ENCODE data around the gene ERMARD. TPM values are rescaled to one million over a fixed set of nuclear protein-coding genes. Genes with fewer than 3 reads are reported as not detected.

Gene ERMARD
- total RNA-seq, 3 donors from 2014 or later (not counting 1 experiment from before 2014, with no cell fraction given): 33.9 to 42.2 (median 36.4) TPM

DNA sequence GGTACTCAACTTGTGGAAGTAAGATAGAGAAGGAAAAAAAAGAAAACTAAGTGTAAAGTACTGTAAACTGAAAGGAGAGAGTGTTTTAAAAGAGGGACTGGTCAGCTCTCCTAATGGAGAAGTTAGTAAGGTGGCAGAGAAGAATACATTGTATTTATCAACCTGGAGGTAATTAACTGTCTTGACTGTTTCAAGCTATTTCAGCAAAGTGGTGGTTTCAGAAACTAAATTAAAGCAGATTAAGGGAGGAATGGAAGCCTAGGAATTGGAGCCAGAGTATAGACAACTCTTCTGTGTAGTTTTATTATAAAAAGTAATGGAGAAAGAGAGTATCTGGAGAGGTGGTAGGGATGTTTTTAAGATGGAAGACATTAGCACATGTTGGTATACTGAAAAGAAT lies 24.5 kb upstream of the ERMARD start:
- H3K4me1 ChIP-seq (ENCODE audit: control insufficient read depth, insufficient read depth, low read length): peaks cover 13% of the 10 kb centered on the region
- intact Hi-C loops (cut with micrococcal nuclease): no loop called here
- no peaks in the 10 kb centered on the region for H3K36me3 ChIP-seq (ENCODE audit: control insufficient read depth, insufficient read depth, low read length)
- peaks cover 8 to 9% of the 10 kb centered on the region in 2 donors for H3K27me3 Mint-ChIP-seq (ENCODE audit: low read depth in 2 of 2)
- ATAC-seq (no peak), DNase-seq (no peak)
- no peak overlapping the region for H3K4me3 Mint-ChIP-seq
- H3K36me3 Mint-ChIP-seq: no peaks in the 10 kb centered on the region
- H3K9me3 ChIP-seq (ENCODE audit: control insufficient read depth, insufficient read depth, low read length): no peaks in the 10 kb centered on the region
- no peak overlapping the region for H3K27ac Mint-ChIP-seq
- H3K27ac ChIP-seq (ENCODE audit: low read length): no peak overlapping the region
- H3K27me3 ChIP-seq (ENCODE audit: control insufficient read depth, insufficient read depth, low read length): no peaks in the 10 kb centered on the region
- TF ChIP-seq, protein P1, sequence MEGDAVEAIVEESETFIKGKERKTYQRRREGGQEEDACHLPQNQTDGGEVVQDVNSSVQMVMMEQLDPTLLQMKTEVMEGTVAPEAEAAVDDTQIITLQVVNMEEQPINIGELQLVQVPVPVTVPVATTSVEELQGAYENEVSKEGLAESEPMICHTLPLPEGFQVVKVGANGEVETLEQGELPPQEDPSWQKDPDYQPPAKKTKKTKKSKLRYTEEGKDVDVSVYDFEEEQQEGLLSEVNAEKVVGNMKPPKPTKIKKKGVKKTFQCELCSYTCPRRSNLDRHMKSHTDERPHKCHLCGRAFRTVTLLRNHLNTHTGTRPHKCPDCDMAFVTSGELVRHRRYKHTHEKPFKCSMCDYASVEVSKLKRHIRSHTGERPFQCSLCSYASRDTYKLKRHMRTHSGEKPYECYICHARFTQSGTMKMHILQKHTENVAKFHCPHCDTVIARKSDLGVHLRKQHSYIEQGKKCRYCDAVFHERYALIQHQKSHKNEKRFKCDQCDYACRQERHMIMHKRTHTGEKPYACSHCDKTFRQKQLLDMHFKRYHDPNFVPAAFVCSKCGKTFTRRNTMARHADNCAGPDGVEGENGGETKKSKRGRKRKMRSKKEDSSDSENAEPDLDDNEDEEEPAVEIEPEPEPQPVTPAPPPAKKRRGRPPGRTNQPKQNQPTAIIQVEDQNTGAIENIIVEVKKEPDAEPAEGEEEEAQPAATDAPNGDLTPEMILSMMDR (IDR thresholded peaks at IDR 0.05): no peak
- peaks cover 12 to 16% of the 10 kb centered on the region in 2 donors for H3K4me1 Mint-ChIP-seq
- no peak overlapping the region for H3K4me3 ChIP-seq (ENCODE audit: low read length)
- no peaks in the 10 kb centered on the region for H3K9me3 Mint-ChIP-seq

DNA sequence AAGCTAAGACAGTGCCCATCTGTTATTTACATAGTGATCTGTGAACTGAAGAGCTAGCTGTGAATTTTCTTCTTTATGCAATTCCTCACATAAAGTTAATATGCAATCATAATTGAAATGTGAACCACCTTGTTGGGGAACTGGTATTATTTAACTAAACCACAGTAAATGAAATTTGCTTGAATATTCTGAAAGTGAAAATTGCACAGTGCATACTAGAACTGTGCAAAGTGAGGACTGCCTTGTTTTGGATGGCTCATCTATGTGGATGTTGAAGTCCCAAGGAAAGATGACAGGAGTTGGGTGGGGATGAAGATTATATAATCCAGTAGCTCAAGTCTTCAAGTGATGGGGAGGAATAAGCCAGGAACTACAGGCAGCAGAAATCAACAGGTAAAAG lies 21.5 kb upstream of the ERMARD start:
- ATAC-seq: no peak
- Histone ChIP-seq H3K27me3 (ENCODE audit: control insufficient read depth, insufficient read depth, low read length) (no peaks in the 10 kb centered on the region), H3K4me1 (ENCODE audit: control insufficient read depth, insufficient read depth, low read length) (peaks cover 5% of the 10 kb centered on the region), H3K9me3 (ENCODE audit: control insufficient read depth, insufficient read depth, low read length) (no peaks in the 10 kb centered on the region), H3K4me3 (ENCODE audit: low read length) (no peak overlapping the region), H3K36me3 (ENCODE audit: control insufficient read depth, insufficient read depth, low read length) (no peaks in the 10 kb centered on the region), H3K27ac (ENCODE audit: low read length) (no peak overlapping the region)
- Mint-ChIP-seq H3K4me1 (peaks cover 0 to 6% of the 10 kb centered on the region in 2 donors), H3K27me3 (ENCODE audit: low read depth in 2 of 2) (peaks cover 20% of the 10 kb centered on the region in 2 donors), H3K4me3 (no peak overlapping the region), H3K9me3 (no peaks in the 10 kb centered on the region), H3K27ac (no peak overlapping the region), H3K36me3 (no peaks in the 10 kb centered on the region)
- no peak for DNase-seq
- intact Hi-C loops (cut with micrococcal nuclease): no loop called here
- TF ChIP-seq, protein P1 (IDR thresholded peaks at IDR 0.05): no peak

DNA sequence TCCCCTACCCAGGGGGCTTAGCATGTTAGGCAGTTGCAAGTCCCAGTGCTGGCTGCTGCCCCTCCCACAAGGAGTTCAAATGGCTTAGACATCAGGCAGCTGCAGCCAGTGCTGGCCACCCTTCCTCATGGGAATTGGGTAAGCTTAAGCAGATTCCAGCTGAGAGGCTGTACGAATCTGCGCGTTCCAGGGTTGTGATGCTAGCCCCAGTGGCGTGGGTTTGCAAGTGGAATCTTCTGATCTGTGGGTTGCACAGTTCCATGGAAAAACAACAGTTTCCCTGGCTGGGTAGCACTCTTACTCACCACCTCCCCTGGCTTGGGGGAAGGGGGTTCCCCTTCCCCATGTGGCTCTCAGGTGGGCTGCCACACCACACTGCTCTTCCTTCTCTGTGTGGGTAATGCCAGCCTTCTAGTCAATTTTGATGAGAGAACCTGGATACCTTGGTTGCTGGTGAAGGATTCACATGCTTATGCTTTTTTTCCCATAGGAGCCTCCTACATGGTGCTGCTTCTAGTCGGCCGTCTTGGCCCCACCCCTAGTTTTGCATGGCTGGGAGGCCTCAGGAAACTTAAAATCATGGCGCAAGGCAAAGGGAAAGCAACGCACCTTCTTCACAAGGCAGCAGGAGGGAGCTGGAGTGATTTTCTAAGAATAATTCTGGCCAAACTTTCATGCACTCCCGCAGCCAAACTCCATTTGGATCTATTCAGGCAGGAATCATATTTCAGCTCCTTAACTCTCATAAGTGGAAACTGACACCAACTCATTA lies 13.0 kb upstream of the ERMARD start:
- no peaks in the 10 kb centered on the region for H3K36me3 ChIP-seq (ENCODE audit: control insufficient read depth, insufficient read depth, low read length)
- H3K9me3 ChIP-seq (ENCODE audit: control insufficient read depth, insufficient read depth, low read length): no peaks in the 10 kb centered on the region
- Mint-ChIP-seq H3K36me3 (no peaks in the 10 kb centered on the region), H3K9me3 (no peaks in the 10 kb centered on the region), H3K27me3 (ENCODE audit: low read depth in 2 of 2) (peaks cover 32 to 37% of the 10 kb centered on the region in 2 donors), H3K4me1 (no peaks in the 10 kb centered on the region), H3K27ac (no peak overlapping the region), H3K4me3 (no peak overlapping the region)
- TF ChIP-seq, protein P1 (IDR thresholded peaks at IDR 0.05): no peak
- no peaks in the 10 kb centered on the region for H3K4me1 ChIP-seq (ENCODE audit: control insufficient read depth, insufficient read depth, low read length)
- no peak for DNase-seq
- intact Hi-C loops (cut with micrococcal nuclease): no loop called here
- H3K27me3 ChIP-seq (ENCODE audit: control insufficient read depth, insufficient read depth, low read length): peaks cover 2% of the 10 kb centered on the region
- ATAC-seq: no peak
- no peak overlapping the region for H3K27ac ChIP-seq (ENCODE audit: low read length)
- no peak overlapping the region for H3K4me3 ChIP-seq (ENCODE audit: low read length)
- 90% methylated on average over 9 of the region's 9 CpGs for WGBS (ENCODE audit: insufficient coverage)

Measured in natural killer cell (primary cell).